Hepatocyte (in vitro differentiated cells): ENCODE data around the gene NPAS3.

ENCODE experiments used
- EZH2 ChIP-seq: fragments of 200-600 bp; sonication (generic); IDR thresholded peaks from 2 replicates; pipeline ENCODE4 v1.6.1; 2016; ENCODE audit warnings: antibody characterized with exemption, mild to moderate bottlenecking, borderline replicate concordance
- EZH2phosphoT487 ChIP-seq: fragments of 200-600 bp; sonication (generic); IDR thresholded peaks from one replicate; pipeline ENCODE4 v1.6.1; 2018; ENCODE audit warnings: antibody characterized with exemption, mild to moderate bottlenecking, low read depth, moderate library complexity; ENCODE audit not compliant: unreplicated experiment, severe bottlenecking
- TF ChIP-seq, protein P1 (sequence below): fragments of 200-600 bp; sonication (generic); IDR thresholded peaks from 2 replicates; pipeline ENCODE4 v1.5.1; 2016; ENCODE audit warnings: antibody characterized with exemption, mild to moderate bottlenecking; ENCODE audit not compliant: poor library complexity

- TF ChIP-seq, protein P1, sequence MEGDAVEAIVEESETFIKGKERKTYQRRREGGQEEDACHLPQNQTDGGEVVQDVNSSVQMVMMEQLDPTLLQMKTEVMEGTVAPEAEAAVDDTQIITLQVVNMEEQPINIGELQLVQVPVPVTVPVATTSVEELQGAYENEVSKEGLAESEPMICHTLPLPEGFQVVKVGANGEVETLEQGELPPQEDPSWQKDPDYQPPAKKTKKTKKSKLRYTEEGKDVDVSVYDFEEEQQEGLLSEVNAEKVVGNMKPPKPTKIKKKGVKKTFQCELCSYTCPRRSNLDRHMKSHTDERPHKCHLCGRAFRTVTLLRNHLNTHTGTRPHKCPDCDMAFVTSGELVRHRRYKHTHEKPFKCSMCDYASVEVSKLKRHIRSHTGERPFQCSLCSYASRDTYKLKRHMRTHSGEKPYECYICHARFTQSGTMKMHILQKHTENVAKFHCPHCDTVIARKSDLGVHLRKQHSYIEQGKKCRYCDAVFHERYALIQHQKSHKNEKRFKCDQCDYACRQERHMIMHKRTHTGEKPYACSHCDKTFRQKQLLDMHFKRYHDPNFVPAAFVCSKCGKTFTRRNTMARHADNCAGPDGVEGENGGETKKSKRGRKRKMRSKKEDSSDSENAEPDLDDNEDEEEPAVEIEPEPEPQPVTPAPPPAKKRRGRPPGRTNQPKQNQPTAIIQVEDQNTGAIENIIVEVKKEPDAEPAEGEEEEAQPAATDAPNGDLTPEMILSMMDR: no peak
- TF ChIP-seq EZH2phosphoT487: no peak
- TF ChIP-seq EZH2: no peak
Observed at GRCh38 chr14:33068040-33068439, 129.4 kb downstream of the NPAS3 start.
